Smooth muscle cell of bladder (primary cell): ENCODE data around the gene NAP1L5. TPM values are rescaled to one million over a fixed set of nuclear protein-coding genes. Genes with fewer than 3 reads are reported as not detected.

ENCODE experiments used
- total RNA-seq: library from RNA; depleted of rRNA; stranded (reverse); fragments of >200 nt; gene quantifications from 2 replicates; pipeline ENCODE4 v1.2.3, GENCODE V29; 2014

The NAP1L5 gene, protein sequence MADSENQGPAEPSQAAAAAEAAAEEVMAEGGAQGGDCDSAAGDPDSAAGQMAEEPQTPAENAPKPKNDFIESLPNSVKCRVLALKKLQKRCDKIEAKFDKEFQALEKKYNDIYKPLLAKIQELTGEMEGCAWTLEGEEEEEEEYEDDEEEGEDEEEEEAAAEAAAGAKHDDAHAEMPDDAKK
- 8.2 and 9.8 TPM in 2 replicates for total RNA-seq

DNA sequence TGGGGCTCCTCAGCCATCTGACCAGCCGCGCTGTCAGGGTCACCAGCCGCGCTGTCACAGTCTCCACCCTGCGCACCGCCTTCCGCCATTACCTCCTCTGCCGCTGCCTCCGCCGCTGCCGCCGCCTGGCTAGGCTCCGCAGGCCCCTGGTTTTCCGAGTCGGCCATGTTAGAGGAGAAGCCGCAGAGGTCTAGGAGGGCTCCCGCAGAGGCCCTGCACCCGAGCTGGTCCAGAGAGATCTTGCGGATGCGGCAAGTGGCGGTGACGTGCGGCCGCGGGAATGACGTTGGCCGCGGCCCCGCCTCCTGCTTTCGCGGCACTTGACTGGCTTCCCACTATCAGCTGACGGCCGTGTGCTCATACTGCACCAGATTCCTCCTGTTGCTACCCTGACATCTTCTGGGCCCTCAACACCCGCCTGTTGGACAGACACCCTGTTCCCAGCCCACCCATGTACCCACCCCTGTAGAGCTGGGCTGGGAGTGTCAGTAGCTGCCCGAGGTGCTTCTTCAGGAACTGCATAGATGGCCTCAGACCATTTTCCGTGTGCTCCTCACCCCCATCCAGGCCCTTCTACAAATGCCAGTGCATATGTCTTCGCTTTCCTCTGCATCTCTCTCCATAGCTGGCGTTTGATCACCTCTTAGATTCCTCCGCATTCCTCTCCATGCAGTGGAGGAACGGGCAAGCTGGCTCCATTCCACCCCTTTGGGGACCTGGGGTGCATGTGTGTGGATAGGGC is at the start of gene NAP1L5:
NAP1L5 (minus strand) TSS at position 242 of the 742 bp plus-strand sequence; CDS start at position 167, 75 bp downstream.

Other genes with a start within 250 kb of the NAP1L5 start
- gene HERC5, start 240.7 kb downstream of the NAP1L5 start, total RNA-seq, result 0.57 and 2.0 TPM in 2 replicates
- 69.3 and 72.4 TPM in 2 replicates for gene PYURF, start 174.1 kb downstream of the NAP1L5 start, total RNA-seq
- gene HERC3, start 105.3 kb downstream of the NAP1L5 start, total RNA-seq, result 15.1 and 15.3 TPM in 2 replicates